Activated CD4-positive, alpha-beta T cell treated with anti-CD3 and anti-CD28 coated beads, Interleukin-2, amount 50 U/mL, for 16 hours (primary cell): ENCODE results near the gene BCAS1.
A peak's percentile ranks its signal among the peaks of the same experiment; 100 is the strongest.
"Not testable (repeated sequence)": the region's sequence is repeated elsewhere in the genome, so short reads cannot be mapped to it uniquely, and the experiment has no call there.

Experiments used
- DNase-seq: peaks from one replicate; pipeline ENCODE4 v3.0.0-alpha.2; 2020

Gene BCAS1

DNA sequence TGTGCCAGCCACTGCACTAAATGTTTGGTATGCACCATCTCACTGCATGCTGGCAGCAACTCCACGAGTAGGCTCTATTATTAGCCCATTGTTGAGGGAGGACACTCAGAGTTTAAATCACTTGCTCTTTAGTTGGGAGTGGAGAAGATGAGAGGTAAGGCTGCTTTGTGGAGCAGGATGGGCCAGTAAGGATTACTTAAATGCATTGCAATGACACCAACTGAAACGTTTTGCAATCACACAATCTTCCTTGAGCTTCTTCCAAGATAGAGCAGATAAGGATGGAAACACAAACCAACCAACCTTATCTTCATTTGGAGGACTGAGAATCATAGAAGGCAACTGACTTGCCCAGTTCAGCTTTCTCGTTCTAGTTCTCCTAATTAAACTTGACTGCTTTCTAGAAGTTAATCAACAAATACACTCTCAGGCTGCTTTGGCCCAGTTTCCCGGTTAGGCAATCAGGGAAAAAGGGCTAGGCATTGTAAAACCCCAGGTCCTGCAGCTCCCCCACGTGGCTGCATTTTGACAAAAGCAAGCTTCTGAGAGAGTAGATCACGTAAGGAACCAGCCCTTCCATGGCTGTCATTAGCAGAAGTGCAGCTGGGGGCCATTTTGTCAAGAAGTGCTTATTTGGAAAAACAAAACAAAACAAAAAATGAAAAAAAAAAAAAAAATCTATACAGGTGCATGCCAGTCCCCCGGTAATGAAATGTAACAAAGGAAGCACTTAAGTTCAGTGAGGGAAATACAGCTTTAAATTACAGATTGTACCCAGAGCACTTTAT lies 130.6 kb downstream of the BCAS1 start:
- DNase-seq: peak; percentile 85

DNA sequence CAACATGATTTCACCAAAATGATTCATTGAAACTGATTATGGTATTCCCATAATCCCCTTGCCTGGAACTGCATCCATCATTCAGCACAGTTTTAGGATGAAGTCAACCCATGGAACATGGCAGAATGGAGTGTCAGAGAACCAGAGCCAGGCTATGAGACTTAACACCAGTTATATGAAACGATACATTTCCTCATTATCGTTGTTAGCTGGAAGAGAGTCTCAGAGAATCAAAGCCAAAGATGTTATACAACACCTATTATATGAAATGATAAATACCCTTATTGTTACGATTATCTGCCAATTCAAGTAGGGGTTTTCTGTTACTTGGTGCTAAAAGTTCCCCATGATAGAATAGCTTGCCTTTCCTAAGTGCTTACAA lies 131.2 kb downstream of the BCAS1 start:
- no peak for DNase-seq

DNA sequence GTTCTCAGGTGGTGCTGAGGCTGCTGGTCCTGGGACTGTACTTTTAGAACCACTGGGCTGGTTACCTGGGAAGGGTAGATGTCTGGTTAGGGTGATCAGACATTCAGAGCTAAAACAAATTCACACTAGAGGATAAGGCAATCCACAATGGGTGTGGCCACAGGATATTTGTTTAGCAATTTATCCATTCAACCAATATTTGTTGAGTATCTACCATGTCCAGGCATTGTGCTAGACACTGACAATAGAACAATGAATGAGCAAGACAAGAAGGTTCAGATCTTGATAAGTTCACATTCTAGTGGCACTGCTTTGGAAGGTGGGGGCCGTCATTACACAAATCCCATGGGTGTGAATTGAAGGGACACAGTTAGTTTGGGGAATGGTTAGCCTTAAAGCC lies 131.7 kb downstream of the BCAS1 start:
- no peak for DNase-seq

DNA sequence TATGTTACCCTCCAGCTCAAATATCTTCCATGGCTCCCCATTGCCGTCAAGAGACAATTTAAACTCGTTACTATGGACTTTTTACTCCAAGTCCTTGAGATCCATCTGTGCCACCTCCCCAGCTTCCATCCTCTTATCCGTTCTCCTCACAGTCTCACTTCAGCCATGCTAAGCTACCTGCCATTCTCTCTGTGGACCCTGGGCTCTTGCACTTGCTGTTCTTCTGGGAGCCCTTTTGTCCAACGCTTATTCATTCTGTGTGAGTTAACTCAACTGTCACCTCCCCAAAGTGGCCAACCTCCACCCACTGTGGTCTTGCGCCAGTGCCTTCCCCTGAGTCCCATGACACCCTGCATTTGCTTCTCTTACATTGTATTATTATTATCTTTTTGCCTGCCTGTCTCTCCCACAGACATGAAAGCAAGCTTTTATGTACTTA lies 132.4 kb downstream of the BCAS1 start:
- no peak for DNase-seq

DNA sequence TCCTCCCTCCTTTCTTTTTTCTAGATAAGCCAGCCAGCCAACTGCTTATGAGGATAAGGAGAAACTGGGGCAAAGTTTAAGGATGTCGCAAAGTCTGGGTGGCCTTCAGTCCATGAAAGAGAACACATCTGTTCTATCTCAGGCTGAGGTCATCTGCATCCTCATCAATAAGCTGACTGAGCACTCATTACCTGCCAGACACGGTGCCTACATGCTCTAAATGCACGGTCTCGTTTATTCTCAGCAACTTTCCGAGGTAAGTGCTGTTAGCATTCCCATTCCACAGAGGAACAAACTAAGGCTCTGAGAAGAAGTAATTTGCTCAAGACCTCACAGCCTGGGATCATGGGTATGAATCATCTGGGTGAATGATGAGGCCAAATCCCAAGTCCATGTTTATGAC lies 133.1 kb downstream of the BCAS1 start:
- no peak for DNase-seq

DNA sequence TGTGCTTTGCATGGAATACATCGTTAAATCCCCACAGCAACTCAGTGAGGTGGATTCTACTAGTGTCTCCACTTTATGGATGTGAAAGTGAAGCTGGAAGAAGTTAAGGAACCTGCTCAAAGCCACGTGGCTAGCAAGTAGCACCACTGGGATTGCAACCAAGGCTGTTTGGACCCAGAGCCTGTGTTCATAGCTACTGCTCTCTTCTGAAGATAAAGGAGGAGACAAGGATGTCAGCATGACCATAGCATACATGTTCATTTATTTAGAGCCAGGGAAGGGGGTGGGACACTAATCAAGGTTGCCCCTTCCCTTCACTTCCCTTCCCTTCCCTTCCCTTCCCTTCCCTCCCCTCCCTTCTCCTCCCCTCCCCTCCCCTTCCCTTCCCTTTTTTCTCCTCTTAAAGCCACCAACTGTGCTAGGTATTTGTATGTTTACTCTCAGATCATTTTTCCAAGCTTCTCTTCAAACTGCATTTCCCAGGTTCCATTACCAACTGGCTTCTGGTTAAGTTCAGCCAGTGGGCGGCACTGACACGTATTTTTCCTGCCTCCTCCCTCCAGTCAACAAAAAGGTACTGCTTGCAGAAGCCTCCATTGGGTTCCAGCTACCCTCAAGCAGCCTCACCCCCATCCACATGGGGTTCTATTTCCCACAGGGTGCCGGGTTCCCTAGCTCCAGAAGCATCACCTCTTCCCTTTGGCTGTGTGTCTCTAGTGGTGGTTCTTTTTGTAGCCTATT lies 134.9 kb downstream of the BCAS1 start:
- no peak for DNase-seq

DNA sequence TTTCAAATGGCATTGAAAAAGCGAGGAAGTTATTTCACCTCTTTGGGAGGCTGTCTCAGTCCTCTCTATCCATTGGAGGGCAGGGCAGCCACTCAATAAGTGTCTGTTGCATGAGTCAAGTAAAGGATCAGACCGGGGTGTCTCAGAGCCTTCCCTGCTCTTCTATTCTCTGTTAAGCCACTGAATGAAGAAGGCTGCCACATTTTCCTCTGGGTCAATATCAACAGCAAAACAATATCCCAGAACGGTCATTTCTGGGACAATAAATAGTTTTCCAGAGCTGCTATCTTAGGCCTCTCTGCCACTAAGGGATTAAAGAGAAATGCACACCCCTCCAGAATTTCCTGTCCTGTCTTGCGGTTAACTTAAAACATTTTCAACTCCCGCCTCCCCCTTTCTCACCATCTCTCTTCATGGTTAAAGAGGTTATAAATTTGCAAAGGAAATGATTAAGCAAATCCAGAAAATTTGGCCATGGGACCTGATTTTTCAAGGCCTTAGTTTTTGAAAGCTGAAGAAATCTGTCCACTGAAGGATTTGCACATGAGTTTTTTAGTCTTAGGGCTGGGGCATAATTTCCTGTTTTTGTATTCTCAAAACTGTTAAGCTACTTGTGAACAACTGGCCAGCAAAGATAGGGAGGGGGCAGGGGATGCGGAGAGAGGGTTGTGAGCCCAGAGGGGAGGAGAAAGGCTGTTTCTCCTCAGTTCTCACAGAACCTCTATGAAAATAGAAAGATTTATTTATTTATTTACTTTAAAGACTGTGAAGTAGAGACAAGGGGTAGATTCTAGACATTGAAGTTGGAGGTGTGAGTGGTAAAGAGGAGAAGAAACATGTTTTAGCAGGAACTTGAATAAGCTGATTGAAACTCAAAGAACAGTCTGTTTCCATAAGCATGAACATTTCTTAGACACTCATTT lies 135.7 kb downstream of the BCAS1 start:
- DNase-seq: peak; percentile 44

DNA sequence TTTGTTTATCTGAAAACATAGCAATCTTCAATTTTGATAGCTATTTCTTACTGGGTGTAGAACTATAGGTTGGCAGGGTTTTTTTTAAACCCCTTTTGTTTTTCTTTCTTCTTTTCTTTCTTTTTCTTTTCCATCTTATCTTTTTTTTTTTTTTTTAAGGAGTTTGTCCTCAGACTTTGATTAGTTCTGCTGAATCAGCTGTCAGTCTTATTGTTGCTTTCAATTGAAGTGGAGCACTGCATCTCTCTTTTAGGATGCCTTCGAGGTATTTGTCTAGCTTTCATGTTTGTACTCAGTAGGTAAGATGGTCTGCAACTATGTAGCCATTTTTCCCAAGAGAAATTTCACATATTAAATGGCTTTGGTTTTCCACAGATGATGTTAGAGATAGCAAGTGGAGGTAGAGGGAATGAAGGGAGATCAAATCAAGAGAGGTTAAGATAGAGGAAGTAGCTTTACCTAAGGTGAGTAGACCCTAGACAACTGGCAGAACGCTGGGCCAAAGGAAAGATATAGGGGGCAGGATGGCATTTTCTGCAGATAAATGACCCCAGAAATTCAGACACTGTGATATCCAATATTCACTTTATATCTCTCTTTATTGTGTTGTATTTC lies 137.1 kb downstream of the BCAS1 start:
- DNase-seq: no peak

DNA sequence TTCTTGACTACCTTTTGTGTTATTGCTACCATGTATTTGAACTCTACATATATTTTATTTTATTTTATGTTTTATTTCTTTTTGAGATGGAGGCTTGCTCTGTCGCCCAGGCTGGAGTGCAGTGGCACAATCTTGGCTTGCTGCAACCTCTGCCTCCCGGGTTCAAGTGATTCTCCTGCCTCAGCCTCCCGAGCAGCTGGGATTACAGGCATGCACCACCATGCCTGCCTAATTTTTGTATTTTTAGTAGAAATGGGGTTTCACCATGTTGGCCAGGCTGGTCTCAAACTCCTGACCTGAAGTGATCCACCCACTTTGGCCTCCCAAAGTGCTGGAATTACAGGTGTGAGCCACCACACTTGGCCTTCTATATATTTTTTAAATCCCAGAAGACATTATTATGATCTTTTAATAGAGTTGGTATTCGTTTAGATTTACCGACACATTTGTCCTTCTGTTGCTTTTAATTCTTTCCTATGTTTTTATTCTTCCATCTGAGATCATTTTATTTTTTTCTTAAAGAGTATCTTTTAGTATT lies 137.7 kb downstream of the BCAS1 start:
- not testable (repeated sequence) for DNase-seq

DNA sequence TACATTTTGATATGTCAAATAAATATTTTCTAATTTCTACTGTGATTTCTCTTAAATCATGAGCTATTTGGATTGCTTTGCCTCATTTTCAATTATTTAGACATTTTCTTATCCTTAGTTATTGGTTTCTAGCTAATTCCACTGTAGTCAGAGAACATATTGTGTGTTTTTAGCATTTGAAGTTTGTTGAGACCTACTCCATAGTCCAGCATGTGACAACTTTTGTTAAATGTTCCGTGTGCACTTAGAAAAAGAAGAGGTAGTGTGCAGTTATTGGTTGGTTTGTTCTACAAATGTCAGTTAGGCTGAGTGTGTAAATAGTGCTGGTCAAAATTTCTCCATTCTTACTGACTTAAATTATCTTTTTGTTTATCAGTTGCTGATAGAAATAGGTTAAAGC lies 138.8 kb downstream of the BCAS1 start:
- no peak for DNase-seq

DNA sequence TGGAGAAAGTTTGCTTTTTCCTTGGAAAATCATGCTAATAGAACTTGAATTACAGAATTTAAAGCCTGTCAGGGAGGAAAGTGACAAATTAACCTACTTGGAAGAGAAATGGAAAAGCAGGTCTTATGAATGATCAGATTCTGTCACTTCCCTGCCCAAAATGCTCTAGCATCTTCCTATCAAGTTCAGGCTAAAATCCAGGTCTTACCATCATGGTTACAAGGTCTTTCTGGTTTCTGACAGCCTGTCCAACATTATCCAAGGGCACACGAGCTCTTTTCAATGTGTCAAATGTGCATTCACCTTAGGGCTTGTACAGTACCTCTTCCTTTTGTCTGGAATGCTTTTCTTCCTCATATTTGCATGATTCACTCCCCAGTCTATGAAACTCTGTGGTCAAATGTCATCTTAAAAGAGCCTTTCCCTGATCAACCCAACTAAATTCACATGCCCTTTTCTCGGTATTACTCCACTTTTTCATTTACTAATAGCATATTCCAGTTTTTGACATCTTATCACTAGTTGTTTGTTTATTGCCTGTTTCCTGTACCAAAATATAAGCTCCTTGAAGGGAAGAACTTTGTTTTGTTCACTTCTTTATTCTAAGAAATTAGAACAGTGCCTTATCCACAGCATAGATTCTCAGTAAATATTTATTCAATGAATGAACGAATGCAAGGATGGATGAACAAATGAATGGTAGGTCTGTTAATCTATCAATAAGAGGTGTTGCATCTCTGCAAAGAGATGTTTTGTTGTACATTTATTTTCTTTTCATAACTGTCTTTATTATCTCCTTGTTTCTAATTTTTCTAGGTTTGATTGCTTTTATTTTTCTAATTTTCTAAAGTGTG lies 139.5 kb downstream of the BCAS1 start:
- DNase-seq: no peak

DNA sequence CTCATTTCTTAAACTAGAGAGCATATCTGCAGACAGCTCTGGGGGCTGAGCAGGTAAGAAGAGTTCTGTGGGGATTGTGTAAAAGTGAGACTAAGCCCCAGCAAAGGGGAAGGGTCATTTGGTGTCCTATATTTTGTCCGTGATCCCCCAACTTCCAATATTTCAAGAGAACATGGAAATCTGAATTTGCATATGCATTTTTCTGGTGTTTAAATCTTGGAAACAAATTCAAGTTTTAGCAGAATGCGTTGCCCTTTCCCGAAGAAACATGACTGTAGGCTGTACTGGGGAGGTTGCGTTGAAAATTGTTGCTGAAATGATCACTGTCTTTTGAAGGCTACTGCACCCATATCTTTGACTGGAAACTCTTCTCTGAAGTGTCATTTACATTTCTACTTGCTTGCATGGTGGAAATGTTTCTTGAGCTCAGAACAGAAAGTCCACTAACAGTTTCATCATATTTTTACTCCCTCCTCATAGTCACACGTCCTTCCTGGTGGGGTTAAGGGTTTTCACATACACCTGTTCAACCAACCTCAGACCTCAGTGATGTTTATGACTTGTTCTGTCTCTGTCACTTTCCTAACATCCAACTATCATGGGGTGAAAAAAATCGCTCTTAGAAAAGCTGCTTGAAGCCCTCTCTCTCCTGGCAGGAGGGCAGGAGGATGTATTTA lies 140.3 kb downstream of the BCAS1 start:
- DNase-seq: peak; percentile 28

DNA sequence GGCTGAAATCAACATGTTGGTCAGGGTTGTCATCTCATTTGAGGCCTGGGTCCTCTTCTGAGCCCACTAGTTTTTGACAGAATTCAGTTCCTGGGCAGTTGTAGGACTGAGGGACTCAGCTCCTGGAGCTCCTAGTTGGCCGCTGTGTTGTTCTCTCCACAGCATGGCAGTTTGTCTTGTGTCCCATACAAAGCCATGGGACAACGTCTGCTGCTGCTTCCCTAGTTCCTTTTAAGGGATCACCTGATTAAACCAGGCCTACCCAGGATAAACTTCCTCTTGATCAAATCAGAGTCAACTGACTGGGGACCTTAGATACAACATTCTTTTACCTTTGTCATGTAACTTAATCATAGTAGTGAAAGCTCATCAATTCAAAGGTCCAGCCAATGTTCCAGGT lies 141.0 kb downstream of the BCAS1 start:
- DNase-seq: no peak

DNA sequence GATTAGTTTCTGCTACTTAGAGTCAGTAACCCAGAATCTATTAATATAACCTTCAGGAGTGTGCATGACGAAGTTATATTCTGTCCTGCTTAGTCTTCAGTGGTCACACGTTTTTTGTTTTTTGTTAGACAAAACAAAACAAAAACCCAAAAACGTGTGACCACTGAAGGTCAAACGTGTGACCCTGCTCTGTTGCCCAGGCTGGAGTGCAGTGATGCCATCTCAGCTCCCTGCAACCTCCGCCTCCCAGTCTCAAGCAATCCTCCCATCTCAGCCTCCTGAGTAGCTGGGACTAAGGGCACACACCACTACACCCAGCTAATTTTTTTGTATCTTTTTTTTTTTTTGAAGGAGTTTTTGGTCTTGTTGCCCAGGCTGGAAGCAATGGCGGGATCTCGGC lies 142.4 kb downstream of the BCAS1 start:
- no peak for DNase-seq

DNA sequence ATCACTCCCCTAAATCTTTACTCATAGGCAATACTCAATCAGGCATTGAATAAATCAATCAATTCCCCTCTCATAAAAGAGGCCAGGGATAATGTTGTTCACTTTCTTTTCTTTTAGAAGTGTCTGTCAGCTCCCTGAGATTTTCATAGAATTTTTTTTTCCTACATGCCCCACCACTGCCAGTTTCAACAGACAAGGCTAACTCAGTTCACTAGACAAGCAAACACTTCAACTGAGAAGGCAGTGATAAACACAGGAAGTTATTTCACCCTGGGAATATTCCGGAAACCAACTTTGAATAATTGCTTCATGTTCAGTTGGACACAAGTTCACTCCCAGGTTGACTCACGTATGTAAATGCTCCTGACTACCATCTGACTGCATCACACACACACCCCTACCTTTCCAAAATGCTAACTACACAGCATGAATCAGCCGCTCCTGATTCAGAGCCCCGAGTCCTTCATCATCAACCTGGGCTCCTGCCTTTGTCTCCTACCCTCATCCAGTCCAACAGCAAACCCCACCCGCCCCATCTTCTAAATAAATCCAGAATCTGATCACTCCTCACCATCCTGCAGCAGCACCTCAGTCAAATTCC lies 143.9 kb downstream of the BCAS1 start:
- peak; percentile 74 for DNase-seq

DNA sequence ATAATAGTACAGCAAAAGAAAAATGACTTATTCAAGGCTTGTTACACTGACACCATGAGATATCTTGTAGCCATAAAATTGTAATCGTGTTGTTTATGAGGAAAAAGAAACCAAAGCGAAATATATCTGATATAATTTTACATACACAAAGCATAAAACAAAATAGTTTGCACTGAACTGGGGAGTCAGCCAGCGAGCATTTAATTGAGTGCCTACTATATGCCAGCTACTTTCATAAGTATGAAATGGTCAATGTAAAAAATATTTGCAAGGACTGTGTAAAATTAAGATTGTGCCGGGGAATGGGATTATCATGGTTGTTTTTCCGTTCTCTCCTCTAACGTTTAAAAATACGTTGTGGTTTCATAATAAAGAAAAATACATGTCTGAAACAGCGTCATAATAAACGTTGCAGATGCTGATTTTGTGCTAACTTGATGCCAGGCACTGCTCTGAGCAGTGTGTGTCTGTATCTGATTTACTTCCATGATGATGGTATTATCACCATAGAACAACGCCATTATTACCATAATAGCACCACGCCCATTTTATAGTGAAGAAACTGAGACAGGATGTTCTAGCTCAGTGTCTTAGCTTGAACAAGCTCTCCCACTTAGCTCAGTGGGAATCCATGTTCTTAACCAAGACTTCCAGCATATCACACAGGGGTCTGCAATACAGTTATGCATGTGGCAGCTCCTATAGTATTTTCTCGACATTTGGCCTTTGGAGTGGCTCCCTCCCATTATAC lies 144.6 kb downstream of the BCAS1 start:
- no peak for DNase-seq

DNA sequence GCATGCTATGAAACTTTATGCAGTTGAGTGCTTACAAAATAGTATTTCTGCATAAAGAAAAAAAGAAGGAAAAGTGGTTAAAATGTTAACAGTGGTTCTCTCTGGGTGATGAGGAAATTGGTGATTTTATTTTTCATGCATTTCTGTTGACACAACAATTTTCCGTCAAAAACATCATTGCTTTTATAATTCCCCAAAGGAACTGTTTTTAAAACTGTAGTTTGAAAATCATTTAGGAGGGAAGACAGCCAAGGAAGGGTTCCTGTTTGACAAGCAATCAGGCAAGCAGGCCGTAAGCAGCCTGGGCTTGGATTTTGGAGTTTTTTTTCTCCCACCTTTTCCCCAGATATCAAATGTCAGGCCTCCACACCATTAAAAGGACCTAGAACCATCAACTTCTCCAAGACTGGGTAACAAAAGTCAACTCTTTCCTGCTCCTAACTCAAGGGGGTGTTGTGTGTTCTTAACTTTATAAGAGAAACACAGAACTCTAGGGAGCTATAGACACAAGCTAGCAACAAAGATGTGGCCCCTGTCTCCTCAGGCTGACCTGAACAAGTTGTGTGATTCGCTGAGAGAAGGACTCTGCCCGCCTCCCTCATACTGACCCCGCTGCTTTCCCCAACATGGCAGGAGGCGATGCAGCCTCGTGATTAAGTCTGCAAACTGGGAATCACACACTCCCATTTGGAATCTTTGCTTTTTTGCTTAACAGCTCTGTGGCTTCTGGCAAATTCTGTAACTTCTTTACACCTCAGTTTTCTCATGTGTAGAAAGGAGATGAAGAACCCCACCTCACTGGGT lies 146.6 kb downstream of the BCAS1 start:
- DNase-seq: no peak

DNA sequence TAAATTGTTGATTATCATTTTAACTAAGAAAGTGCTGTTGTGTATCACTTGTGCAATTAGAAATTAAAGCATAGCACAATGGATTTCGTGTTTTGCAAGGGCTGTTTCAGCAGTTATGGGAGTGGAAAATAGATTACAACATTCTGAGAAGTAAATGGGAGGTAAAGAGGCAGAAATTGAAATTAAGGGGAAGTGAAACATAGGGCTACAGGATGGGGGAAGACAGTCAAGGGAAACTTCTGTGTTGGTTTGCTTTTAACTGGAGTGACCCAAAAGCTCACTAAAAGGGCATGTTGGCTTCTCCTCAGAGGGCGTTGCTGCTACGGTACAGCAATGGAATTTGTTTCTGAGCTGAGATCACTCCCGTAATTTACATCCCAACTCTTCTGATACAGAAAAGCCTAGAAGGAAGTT lies 147.5 kb downstream of the BCAS1 start:
- no peak for DNase-seq

DNA sequence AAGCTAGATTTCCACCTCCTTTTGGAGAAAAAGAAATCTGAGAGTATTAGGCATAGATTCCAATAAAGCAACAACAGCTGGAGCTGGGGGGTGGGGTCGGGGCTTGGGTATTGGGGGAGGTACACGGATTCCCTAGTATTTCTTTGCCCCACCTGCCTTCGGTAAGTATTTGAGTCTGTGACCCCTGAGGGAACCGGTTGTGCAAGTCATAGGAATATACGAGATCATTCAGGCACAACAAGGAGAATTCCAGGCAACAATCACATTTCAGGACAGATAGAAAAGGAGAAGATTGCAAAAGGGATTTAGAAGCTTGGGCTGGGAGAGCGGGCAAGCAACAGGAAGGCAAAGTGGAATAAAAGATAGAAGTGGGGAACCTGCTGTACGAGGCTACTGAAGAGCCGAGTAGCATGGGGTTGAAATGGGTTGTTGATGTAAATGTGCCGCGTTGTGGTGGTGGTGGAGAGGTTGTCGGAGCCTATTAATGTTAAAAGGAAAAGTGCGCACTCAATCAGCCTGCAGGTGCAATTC lies 148.9 kb downstream of the BCAS1 start:
- DNase-seq: no peak
